ENCODE data around the gene TEKT3.
A peak's percentile ranks its signal among the peaks of the same experiment; 100 is the strongest.

The TEKT3 gene

GRCh38 chr17:15263206-15263579 lies 78.2 kb downstream of the TEKT3 start:
- no peak for DNase-seq

GRCh38 chr17:15262291-15263205 lies 78.8 kb downstream of the TEKT3 start:
- no peak for DNase-seq

GRCh38 chr17:15261802-15262290 lies 79.6 kb downstream of the TEKT3 start:
- DNase-seq, result no peak

DNA sequence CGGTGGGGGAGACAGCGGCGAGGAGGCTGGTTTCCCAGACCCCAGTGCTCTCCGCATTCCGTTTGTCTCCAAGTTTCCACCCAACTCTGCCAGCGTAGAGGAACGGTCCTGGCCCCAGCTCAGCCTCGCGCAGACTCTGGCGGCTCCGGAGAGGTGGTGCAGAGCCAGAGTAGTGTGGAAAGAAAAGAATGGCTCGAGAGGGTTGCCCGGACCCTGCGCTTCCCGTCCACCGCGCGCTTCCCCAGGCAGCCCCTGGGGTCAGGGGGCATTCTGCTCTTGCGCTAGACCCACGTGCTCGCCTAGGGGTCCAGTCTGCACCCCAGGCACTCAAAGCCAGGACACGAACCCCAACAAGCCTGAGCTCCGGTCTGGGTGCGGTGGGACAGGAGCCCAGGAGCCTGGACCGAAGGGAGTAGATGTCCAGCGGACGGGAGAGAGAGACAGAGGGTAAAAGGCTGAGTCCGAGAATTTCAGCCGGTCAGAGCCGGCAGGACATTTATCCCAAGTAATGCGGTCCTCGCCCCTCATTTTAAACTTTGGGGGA lies 80.1 kb downstream of the TEKT3 start:
- no peak for DNase-seq

DNA sequence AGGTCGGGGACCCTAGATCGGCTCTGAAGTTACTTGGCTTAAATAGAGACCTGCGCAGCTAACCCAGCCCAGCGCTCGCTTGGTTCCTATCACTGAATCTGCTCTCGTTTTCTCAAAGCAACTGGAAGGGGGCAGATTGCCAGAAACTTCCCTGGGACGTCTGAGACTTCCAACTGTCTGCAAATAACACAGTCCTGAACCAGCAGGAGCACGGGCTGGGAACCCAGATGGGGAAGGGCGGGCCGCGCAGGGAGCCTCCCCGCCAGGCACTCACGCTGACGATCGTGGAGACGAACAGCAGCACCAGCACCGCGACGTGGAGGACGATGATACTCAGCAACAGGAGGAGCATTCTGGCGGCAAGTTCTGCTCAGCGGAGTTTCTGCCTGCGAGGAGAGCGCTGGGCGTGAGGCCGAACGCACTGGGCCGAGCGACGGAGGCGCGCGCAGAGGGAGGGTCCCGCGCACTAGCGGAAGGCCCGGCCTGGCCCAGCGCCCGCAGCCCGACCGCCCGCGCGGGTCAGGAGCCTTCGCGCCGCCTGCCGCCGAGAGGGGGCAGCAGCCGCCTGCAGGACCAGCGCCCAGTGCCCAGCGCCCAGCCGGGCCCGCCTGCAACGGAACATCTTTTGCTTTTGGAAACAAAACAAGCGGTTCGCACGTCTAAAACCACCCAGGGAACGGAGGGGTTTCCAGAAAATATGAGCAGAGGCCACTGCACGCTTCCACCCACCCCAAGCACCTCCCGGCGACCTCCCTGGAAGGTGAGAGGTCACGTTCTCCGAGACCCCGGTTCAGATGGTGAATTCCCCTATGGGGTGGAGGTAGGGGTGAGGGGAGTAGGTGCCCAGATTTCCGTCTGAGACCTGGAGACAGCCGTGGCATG lies 80.8 kb downstream of the TEKT3 start:
- peak; percentile 68 for DNase-seq

DNA sequence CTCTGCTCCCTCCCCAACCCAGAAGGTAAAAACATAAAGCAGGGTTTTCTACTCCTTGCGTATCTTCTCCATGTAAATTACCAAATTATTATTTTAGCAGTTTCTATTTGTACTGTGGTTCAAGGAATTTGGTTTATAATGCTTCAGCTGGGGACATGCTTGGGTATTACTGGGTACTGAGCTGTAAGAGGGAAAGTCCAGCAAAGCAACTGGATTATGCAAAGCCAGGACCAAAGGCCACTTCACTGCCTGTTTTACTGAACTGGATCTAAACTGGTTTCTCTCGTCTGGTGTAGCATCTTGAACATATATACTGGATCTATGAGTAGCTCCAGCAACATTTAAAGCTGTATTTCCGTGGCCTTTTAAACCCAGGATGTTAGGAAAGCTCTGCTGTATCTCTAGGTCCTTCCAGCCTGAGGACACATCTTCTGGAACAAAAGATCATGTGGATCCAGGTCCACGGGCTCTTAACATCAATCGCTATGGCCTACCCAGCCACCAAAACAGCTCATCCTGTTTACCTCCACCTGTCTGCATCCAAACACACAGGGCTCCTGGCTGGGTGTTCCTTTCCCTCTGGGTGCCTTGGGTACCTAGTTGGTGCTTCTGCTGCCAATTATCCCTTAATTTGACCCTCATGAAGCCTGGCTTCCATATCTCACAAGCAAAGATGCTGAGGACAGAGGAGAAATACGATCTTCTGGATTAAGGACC lies 83.4 kb downstream of the TEKT3 start:
- DNase-seq, result no peak

GRCh38 chr17:15257258-15257788 lies 84.1 kb downstream of the TEKT3 start:
- peak; percentile 78 for DNase-seq

DNA sequence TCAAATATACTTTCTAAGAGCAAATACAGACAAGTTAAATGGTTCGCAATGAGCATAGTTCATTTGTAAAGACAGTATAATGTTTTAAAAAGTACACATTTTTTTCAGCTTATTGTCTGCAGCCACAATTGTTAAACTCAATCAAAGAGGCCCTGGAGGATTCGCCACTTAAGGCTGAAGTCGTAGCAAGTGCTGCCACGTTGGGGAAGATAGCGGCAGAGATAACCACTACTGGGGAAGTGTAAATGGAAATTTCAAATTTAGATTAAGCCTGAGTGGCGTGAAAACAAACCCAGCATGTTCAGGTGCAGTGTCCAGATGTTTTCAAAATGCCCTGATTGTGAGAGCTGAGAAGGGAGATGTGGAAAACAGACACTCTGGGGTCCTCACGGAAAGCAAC lies 84.7 kb downstream of the TEKT3 start:
- no peak for DNase-seq

DNA sequence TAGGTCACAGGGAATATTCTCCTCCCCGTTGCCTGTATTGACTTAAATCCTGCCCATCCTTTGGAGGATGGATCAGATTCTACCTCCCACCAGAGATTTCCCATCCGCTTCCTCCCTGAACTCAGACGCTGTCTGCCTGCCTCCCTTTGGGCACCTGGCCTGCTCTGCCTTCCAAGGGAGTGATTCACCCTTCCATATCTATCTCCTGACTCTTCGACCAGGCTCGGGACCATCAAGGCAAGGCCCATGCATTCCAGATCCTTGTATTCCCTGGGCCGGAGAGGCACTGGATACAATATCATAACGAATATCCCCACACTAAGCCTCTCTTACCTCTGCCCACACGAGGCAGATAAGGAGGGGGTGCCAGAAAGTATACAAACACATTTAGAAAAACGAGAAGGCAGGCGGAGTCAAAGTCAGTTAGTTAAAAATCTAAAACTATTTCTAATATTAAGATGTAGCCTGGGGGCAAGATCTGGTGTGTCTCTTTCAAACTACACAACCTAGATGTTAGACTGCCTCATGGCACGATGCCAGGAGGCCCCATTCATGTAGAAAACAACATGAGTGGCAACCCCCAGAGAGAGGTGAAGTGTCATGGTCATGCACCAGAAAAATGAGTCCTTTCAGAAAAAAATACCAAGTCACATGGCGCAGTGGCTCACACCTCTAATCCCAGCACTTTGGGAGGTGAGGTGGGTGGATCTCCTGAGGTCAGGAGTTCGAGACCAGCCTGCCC lies 85.5 kb downstream of the TEKT3 start:
- no peak for DNase-seq
